HCT116 (cell line): ENCODE measurements around the gene ERG. TPM values are rescaled to one million over a fixed set of nuclear protein-coding genes. Genes with fewer than 3 reads are reported as not detected.

Experiments used
- ATAC-seq: fragments of 200-7000 bp; cut with Tn5 transposase; 2 replicates; pipeline ENCODE4 v1.9.1; 2020; ENCODE audit warnings: mild to moderate bottlenecking, moderate library complexity
- BruUV-seq: library from RNA; stranded (reverse); fragments of 400-500 nt; replicated peaks from 2 replicates; lab custom pipeline; 2021; lab: Mats Ljungman, UMichigan
- CTCF ChIA-PET: fragments of 300-600 bp; sonication (Branson Sonifier 250); formaldehyde crosslinking; loops from one replicate; lab custom pipeline; 2021; ENCODE audit warnings: antibody characterized with exemption; lab: Charles Lee
- POLR2A ChIA-PET: fragments of 300-600, 350-600 bp; sonication (Branson Sonifier 250); formaldehyde crosslinking; loops from one replicate; lab custom pipeline; 2021; ENCODE audit warnings: antibody characterized with exemption; lab: Charles Lee
- RAD21 ChIA-PET, 2 experiments: fragments of 300-600 bp; sonication (Branson Sonifier 250); formaldehyde crosslinking; loops; one replicate each; lab custom pipeline; 2023; ENCODE audit warnings: low total read pairs in 2 of 2; ENCODE audit not compliant: uncharacterized antibody in 2 of 2, unreplicated experiment in 2 of 2, low non-redundant PET in 1 of 2; lab: Charles Lee
- DNase-seq: peaks from one replicate; pipeline ENCODE4 v3.0.0-alpha.2; 2010; ENCODE audit warnings: low read depth, low spot score
- H2AFZ ChIP-seq: fragments of 200-600 bp; shearing (Covaris generic), sonication (generic); 2 replicates; pipeline ENCODE4 v1.6.1; 2017; ENCODE audit warnings: low read depth, mixed run types, mixed read lengths, antibody characterized with exemption, low read length; ENCODE audit not compliant: poor library complexity, severe bottlenecking
- H3K27ac ChIP-seq: 2 replicates; pipeline ENCODE4 v1.5.1; 2012; ENCODE audit warnings: low read depth, low read length
- H3K27me3 ChIP-seq: fragments of 200-600 bp; sonication (generic); 2 replicates; pipeline ENCODE4 v1.6.1; 2016; ENCODE audit warnings: mixed run types, low read length, mixed read lengths; ENCODE audit not compliant: insufficient read depth
- H3K36me3 ChIP-seq, 2 experiments: fragments of 200-500 bp in 1 of 2; fragments of 200-600 bp in 1 of 2; sonication (Bioruptor generic) in 1 of 2; sonication (generic) in 1 of 2; 2 replicates each; pipeline versions ENCODE4 v1.5.1 to v1.6.1; 2014 to 2016; ENCODE audit warnings: low read length in 2 of 2, inconsistent platforms in 1 of 2, mixed read lengths in 1 of 2, mixed run types in 1 of 2; ENCODE audit not compliant: insufficient read depth in 2 of 2, control insufficient read depth in 1 of 2
- H3K4me1 ChIP-seq, 2 experiments: fragments of 200-600 bp in 1 of 2; sonication (generic) in 1 of 2; 2 replicates each; pipeline versions ENCODE4 v1.5.1 to v1.6.1; 2012 to 2017; ENCODE audit warnings: low read length in 2 of 2, inconsistent platforms in 1 of 2, mild to moderate bottlenecking in 1 of 2, mixed read lengths in 1 of 2, mixed run types in 1 of 2, moderate library complexity in 1 of 2; ENCODE audit not compliant: insufficient read depth in 2 of 2, control insufficient read depth in 1 of 2
- H3K4me2 ChIP-seq: fragments of 200-600 bp; sonication (generic); 2 replicates; pipeline ENCODE4 v1.6.1; 2017; ENCODE audit warnings: mixed run types, low read length, mixed read lengths
- H3K4me3 ChIP-seq, 2 experiments: fragments of 200-600 bp in 1 of 2; sonication (generic) in 1 of 2; replicated peaks in 1 of 2; 2 replicates each; pipeline ENCODE4 v1.5.1; 2011 to 2016; ENCODE audit warnings: low read length in 2 of 2, control low read depth in 1 of 2, low read depth in 1 of 2, mild to moderate bottlenecking in 1 of 2, mixed read lengths in 1 of 2, mixed run types in 1 of 2
- H3K79me2 ChIP-seq: fragments of 200-600 bp; sonication (generic); 2 replicates; pipeline ENCODE4 v1.6.1; 2017; ENCODE audit warnings: mild to moderate bottlenecking, mixed run types, low read length, moderate library complexity, mixed read lengths; ENCODE audit not compliant: insufficient read depth
- H3K9ac ChIP-seq: fragments of 200-600 bp; sonication (generic); 2 replicates; pipeline ENCODE4 v1.6.1; 2016; ENCODE audit warnings: low read length, mixed read lengths
- H3K9me2 ChIP-seq: fragments of 200-600 bp; sonication (generic), shearing (Covaris generic); 2 replicates; pipeline ENCODE4 v1.6.1; 2017; ENCODE audit warnings: mixed run types, mild to moderate bottlenecking, moderate library complexity; ENCODE audit not compliant: insufficient read depth
- H3K9me3 ChIP-seq, 2 experiments: fragments of 200-500 bp in 1 of 2; fragments of 200-600 bp in 1 of 2; sonication (Bioruptor generic) in 1 of 2; sonication (generic) in 1 of 2; 2 replicates each; pipeline ENCODE4 v1.6.1; 2014 to 2017; ENCODE audit warnings: low read length in 2 of 2, mixed read lengths in 2 of 2, inconsistent platforms in 1 of 2, low read depth in 1 of 2, mild to moderate bottlenecking in 1 of 2, mixed run types in 1 of 2, moderate library complexity in 1 of 2; ENCODE audit not compliant: control insufficient read depth in 1 of 2, insufficient read depth in 1 of 2
- H4K20me1 ChIP-seq: fragments of 200-600 bp; sonication (generic), shearing (Covaris generic); 2 replicates; pipeline ENCODE4 v1.6.1; 2017; ENCODE audit warnings: mixed run types, mild to moderate bottlenecking, moderate library complexity; ENCODE audit not compliant: insufficient read depth
- CBX3 ChIP-seq: IDR thresholded peaks from 2 replicates; pipeline ENCODE4 v1.6.1; 2012; ENCODE audit warnings: low read depth
- CEBPB ChIP-seq: IDR thresholded peaks from 2 replicates; pipeline ENCODE4 v1.6.1; 2012; ENCODE audit warnings: low read depth
- EGR1 ChIP-seq: IDR thresholded peaks from 2 replicates; pipeline ENCODE4 v1.6.1; 2012; ENCODE audit warnings: low read depth
- ELF1 ChIP-seq: IDR thresholded peaks from 2 replicates; pipeline ENCODE4 v1.6.1; 2012; ENCODE audit warnings: low read depth, borderline replicate concordance
- EZH2 ChIP-seq: fragments of 200-600 bp; sonication (generic); IDR thresholded peaks from 2 replicates; pipeline ENCODE4 v1.6.1; 2017; ENCODE audit warnings: antibody characterized with exemption, mixed run types
- EZH2phosphoT487 ChIP-seq: fragments of 200-600 bp; IDR thresholded peaks from 2 replicates; pipeline ENCODE4 v1.6.1; 2018; ENCODE audit warnings: antibody characterized with exemption, borderline replicate concordance
- FOSL1 ChIP-seq: IDR thresholded peaks from 2 replicates; pipeline ENCODE4 v1.6.1; 2012; ENCODE audit warnings: low read depth
- JUND ChIP-seq: IDR thresholded peaks from 2 replicates; pipeline ENCODE4 v1.6.1; 2012
- POLR2A ChIP-seq: IDR thresholded peaks from 2 replicates; pipeline ENCODE4 v1.7.0; 2011; ENCODE audit warnings: borderline replicate concordance; ENCODE audit not compliant: insufficient read depth, insufficient read length; ENCODE audit errors: extremely low read depth
- POLR2AphosphoS5 ChIP-seq: IDR thresholded peaks from 2 replicates; pipeline ENCODE4 v1.6.1; 2011; ENCODE audit warnings: mild to moderate bottlenecking, low read depth, low read length, moderate library complexity
- RAD21 ChIP-seq: IDR thresholded peaks from 2 replicates; pipeline ENCODE4 v1.6.1; 2012; ENCODE audit warnings: low read depth, mild to moderate bottlenecking
- REST ChIP-seq: IDR thresholded peaks from 2 replicates; pipeline ENCODE4 v1.6.1; 2012; ENCODE audit warnings: low read depth
- SIN3A ChIP-seq: IDR thresholded peaks from 2 replicates; pipeline ENCODE4 v1.6.1; 2012; ENCODE audit warnings: low read depth
- SRF ChIP-seq: IDR thresholded peaks from 2 replicates; pipeline ENCODE4 v1.6.1; 2012; ENCODE audit warnings: low read depth
- TCF7L2 ChIP-seq: IDR thresholded peaks from 2 replicates; pipeline ENCODE4 v1.7.0; 2011; ENCODE audit warnings: borderline replicate concordance, inconsistent platforms; ENCODE audit not compliant: insufficient read depth, insufficient read length; ENCODE audit errors: extremely low read depth
- ZBTB33 ChIP-seq: IDR thresholded peaks from 2 replicates; pipeline ENCODE4 v1.6.1; 2011; ENCODE audit warnings: mild to moderate bottlenecking, low read length, moderate library complexity; ENCODE audit not compliant: insufficient replicate concordance; ENCODE audit errors: extremely low read depth
- ZNF274 ChIP-seq: fragments of 200-500 bp; sonication (Bioruptor generic); IDR thresholded peaks from 2 replicates; pipeline ENCODE4 v1.6.1; 2014; ENCODE audit warnings: mild to moderate bottlenecking, low read depth, low read length, inconsistent platforms
- intact Hi-C: fragments of 100-400 bp; cut with micrococcal nuclease; formaldehyde crosslinking; loops from 2 replicates; pipeline ENCODE4 v1.10.0; 2022
- total RNA-seq: library from RNA; stranded (reverse); gene quantifications from one replicate; pipeline ENCODE4 v1.2.1, GENCODE V29; 2021; ENCODE audit not compliant: unreplicated experiment

Gene ERG
- total RNA-seq, 1 experiment from 2014 or later = 0.17 TPM

- TF ChIP-seq REST = no peak
- TF ChIP-seq TCF7L2 = no peak
- TF ChIP-seq POLR2A = no peak
- TF ChIP-seq, all 23 proteins: peak for 0
Observed at GRCh38 chr21:38531591-38531990, 33.3 kb upstream of the ERG start (continued).

GRCh38 chr21:38531039-38531541 lies 32.8 kb upstream of the ERG start:
- Histone ChIP-seq H3K9ac (no peak overlapping the region), H3K36me3 (no peaks in the 10 kb centered on the region), H3K27ac (no peak overlapping the region), H3K4me3 (no peak overlapping the region), H3K9me2 (no peaks in the 10 kb centered on the region), H2AFZ (no peak overlapping the region), H4K20me1 (no peaks in the 10 kb centered on the region), H3K79me2 (no peaks in the 10 kb centered on the region), H3K4me1 (no peaks in the 10 kb centered on the region), H3K4me2 (no peak overlapping the region), H3K27me3 (peaks cover 11% of the 10 kb centered on the region; the same call in 1 of the 2 replicates), H3K9me3 (no peaks in the 10 kb centered on the region)
- DNase-seq (no peak), ATAC-seq (no peak)
- CTCF ChIA-PET = no interaction called here
- intact Hi-C loops = no loop called here
- BruUV-seq = no TSS peak
- RAD21 ChIA-PET = no interaction called here
- POLR2A ChIA-PET = no interaction called here
- TF ChIP-seq SRF = no peak
- no peak for TF ChIP-seq FOSL1
- TF ChIP-seq SIN3A = no peak
- TF ChIP-seq JUND = no peak
- TF ChIP-seq EZH2phosphoT487 = no peak
- TF ChIP-seq ZNF274 = no peak
- no peak for TF ChIP-seq CBX3
- no peak for TF ChIP-seq TCF7L2
- TF ChIP-seq EZH2 = no peak
- TF ChIP-seq ZBTB33 = no peak
- TF ChIP-seq POLR2AphosphoS5 = no peak
- no peak for TF ChIP-seq EGR1
- no peak for TF ChIP-seq POLR2A
- TF ChIP-seq ELF1 = no peak
- TF ChIP-seq REST = no peak
- TF ChIP-seq RAD21 = no peak
- TF ChIP-seq CEBPB = no peak
